IPS-20b (cell line): ENCODE measurements around the gene CBY1.
"Not testable (repeated sequence)": the region's sequence is repeated elsewhere in the genome, so short reads cannot be mapped to it uniquely, and the experiment has no call there.

ENCODE experiments used
- H3K27ac ChIP-seq: one replicate; pipeline ENCODE4 v1.5.1; 2013; ENCODE audit warnings: low read length
- H3K27me3 ChIP-seq: 2 replicates; pipeline ENCODE4 v1.6.1; 2013; ENCODE audit warnings: mild to moderate bottlenecking, low read length, inconsistent platforms; ENCODE audit not compliant: insufficient read depth
- H3K36me3 ChIP-seq: 2 replicates; pipeline ENCODE4 v1.6.1; 2013; ENCODE audit warnings: low read depth, mild to moderate bottlenecking, inconsistent platforms, low read length, moderate library complexity; ENCODE audit not compliant: insufficient read depth
- H3K4me1 ChIP-seq: 2 replicates; pipeline ENCODE4 v1.6.1; 2013; ENCODE audit warnings: mild to moderate bottlenecking, control low read depth, inconsistent platforms, low read length, moderate library complexity; ENCODE audit not compliant: insufficient read depth
- H3K4me3 ChIP-seq: 2 replicates; pipeline ENCODE4 v1.5.1; 2013; ENCODE audit warnings: mild to moderate bottlenecking, low read length, inconsistent platforms
- H3K9ac ChIP-seq: 2 replicates; pipeline ENCODE4 v1.6.1; 2013; ENCODE audit warnings: low read depth, mild to moderate bottlenecking, inconsistent platforms, low read length, moderate library complexity
- H3K9me3 ChIP-seq: 2 replicates; pipeline ENCODE4 v1.6.1; 2013; ENCODE audit warnings: mild to moderate bottlenecking, low read depth, low read length, inconsistent platforms; ENCODE audit not compliant: insufficient read depth

The CBY1 gene

DNA sequence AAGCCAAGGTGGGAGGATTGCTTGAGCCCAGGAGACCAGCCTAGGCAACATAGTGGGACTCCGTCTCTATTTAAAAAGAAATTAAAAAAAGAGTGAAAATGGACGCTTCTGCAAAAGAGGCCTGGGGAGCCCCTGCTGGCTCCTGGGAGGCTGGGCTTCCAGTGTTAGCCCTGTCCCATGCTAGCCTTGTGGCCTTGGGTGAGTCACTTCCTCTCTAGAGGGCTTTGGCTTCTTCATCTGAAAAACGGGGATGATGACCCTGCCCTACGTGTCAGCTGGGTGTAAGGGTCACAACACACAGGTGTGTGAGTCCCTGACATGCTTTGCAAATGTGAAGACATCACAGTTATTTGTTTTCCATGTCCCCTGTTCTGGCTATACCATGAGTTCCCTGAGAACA is 33.1 kb upstream of the CBY1 start:
- Histone ChIP-seq H3K4me3 (no peak overlapping the region), H3K36me3 (peaks cover 39% of the 10 kb centered on the region), H3K27me3 (no peaks in the 10 kb centered on the region), H3K9ac (no peak overlapping the region), H3K9me3 (no peaks in the 10 kb centered on the region; the same call in 1 of the 2 replicates), H3K4me1 (no peaks in the 10 kb centered on the region), H3K27ac (no peak overlapping the region)

DNA sequence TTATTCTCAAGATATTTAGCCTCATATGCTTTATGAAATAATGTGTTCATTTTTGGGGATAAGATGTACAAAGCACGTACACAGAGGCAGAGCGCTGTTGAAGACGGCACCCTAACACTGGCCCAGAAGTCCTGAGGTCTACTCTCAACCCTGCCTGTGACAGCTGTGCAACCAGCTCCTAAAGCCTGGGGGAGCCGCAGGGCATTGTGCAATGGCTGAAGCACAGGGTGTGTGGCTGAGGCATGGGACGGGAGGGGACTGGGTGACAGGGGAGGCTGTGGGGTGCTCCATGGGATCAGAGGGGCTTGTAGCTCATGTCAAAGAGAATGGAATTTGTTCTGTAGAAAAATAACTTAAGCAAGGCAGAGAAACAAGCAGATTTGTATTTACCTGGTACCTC is 28.0 kb upstream of the CBY1 start:
- H3K36me3 ChIP-seq: peaks cover 24% of the 10 kb centered on the region
- H3K9ac ChIP-seq: no peak overlapping the region
- H3K27me3 ChIP-seq: no peaks in the 10 kb centered on the region
- no peaks in the 10 kb centered on the region for H3K4me1 ChIP-seq
- no peak overlapping the region for H3K4me3 ChIP-seq
- H3K27ac ChIP-seq: no peak overlapping the region
- H3K9me3 ChIP-seq: no peaks in the 10 kb centered on the region

DNA sequence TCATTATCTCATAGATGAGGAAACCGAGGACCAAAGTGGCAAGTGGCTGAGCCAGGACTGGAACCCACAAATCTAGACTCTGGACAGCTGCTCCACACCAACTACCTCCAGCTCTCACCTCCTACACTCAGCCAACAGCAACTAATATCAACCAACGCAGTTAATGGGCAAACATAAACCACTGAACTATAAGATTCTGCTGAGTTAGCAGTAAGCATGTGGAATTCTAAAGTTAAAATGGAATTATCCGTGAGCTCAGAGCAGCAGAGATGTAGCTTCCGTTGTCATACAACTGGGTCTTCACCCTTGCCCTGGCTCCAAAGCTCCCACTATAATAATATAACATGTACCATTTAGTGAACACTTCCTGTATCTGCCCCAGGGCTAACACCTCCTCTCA is 27.3 kb upstream of the CBY1 start:
- Histone ChIP-seq H3K9ac (no peak overlapping the region), H3K9me3 (no peaks in the 10 kb centered on the region)

DNA sequence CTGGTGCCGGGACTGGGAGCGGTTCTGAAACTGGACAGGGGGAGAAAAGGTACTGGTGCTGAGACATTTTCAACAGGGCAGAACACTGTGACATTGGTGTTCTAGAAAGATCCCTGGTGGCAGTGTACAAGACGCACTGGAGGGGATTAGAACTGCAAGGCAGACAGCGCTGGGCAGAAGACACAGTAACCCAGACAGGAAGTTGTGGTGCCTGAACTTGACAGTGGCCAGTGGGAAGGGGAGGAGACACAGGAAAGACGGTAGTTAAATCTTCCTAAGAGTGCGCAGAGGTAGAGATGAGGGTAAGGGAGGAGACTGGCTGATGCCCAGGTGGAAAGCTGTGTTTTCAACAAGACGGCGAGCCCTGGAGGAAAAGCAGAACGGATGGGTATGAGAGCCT is 24.7 kb upstream of the CBY1 start:
- H3K4me1 ChIP-seq: no peaks in the 10 kb centered on the region
- H3K9me3 ChIP-seq: no peaks in the 10 kb centered on the region
- H3K9ac ChIP-seq: no peak overlapping the region
- H3K27ac ChIP-seq: no peak overlapping the region
- H3K27me3 ChIP-seq: no peaks in the 10 kb centered on the region
- H3K36me3 ChIP-seq: peaks cover 35% of the 10 kb centered on the region
- no peak overlapping the region for H3K4me3 ChIP-seq

More for the DNA sequence above, 27.3 kb upstream of the CBY1 start:
- H3K4me1 ChIP-seq: no peaks in the 10 kb centered on the region
- peaks cover 21% of the 10 kb centered on the region for H3K36me3 ChIP-seq
- H3K27ac ChIP-seq: no peak overlapping the region
- no peaks in the 10 kb centered on the region for H3K27me3 ChIP-seq
- no peak overlapping the region for H3K4me3 ChIP-seq

DNA sequence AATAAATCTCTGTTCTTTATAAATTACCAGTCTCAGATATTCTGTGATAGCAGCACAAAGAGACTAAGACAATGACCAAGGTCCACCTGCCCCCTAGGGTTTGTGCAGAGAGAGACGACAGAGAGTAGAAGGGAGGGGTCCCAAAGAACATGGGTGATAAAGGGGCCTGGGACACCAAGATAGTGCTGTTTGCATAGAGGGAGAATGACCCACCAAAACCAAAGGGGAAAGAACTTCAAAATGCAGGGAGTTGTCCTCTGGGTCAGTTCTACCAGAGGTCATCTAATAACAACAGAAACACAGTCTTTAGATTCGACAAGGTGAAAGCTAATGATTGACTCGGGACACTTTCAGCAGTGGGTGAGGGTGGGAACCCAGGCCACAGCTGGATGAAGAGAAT is 23.9 kb upstream of the CBY1 start:
- H3K9me3 ChIP-seq: no peaks in the 10 kb centered on the region
- no peaks in the 10 kb centered on the region for H3K4me1 ChIP-seq
- no peak overlapping the region for H3K9ac ChIP-seq
- peaks cover 43% of the 10 kb centered on the region for H3K36me3 ChIP-seq
- no peak overlapping the region for H3K4me3 ChIP-seq
- H3K27ac ChIP-seq: no peak overlapping the region
- no peaks in the 10 kb centered on the region for H3K27me3 ChIP-seq

DNA sequence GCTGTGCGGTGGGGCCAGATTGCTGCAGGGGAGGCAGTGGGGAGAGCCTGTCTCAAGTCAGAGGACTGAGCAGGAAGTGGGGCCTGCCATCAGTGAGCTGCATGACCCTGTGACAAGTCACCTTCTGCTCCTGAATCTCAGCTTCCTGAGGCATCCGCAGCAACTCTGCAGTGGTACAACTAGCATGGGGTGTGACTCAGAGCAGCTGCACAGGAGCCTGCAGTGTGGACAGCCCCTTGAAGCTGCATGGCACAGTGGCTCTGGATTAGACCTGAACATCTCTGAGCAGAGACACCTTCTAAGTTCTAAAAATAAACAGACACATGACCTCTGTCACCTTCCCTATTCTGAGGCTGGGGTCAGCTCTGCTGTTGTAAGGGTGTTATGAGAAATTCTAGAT is 18.2 kb upstream of the CBY1 start:
- no peaks in the 10 kb centered on the region for H3K9me3 ChIP-seq
- no peaks in the 10 kb centered on the region for H3K27me3 ChIP-seq
- H3K4me3 ChIP-seq: no peak overlapping the region
- peaks cover 43% of the 10 kb centered on the region; the same call in 1 of the 2 replicates for H3K36me3 ChIP-seq
- no peak overlapping the region for H3K27ac ChIP-seq
- H3K4me1 ChIP-seq: no peaks in the 10 kb centered on the region
- no peak overlapping the region for H3K9ac ChIP-seq

DNA sequence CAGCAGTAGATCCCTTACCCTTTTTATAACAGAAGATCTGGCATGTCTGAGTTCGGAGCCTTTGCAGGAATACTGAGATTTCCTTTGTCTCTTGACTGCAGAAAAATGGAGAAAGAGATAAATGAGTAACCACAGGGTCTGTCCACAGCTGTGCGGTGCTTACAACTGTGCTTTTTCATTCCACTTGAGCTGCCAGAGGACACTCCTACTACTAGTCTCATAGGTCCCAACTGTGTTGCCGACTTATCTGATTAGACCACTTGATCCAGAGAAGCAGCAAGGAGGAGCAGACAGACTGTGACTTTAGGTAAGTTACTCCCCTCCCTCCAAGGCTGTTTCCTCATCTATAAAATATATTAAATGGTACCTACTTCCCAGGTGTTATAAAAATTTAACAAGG is 17.7 kb upstream of the CBY1 start:
- H3K27me3 ChIP-seq: no peaks in the 10 kb centered on the region
- no peak overlapping the region for H3K4me3 ChIP-seq
- no peaks in the 10 kb centered on the region for H3K4me1 ChIP-seq
- no peaks in the 10 kb centered on the region for H3K9me3 ChIP-seq
- no peak overlapping the region for H3K27ac ChIP-seq
- peaks cover 43% of the 10 kb centered on the region; the same call in 1 of the 2 replicates for H3K36me3 ChIP-seq
- no peak overlapping the region for H3K9ac ChIP-seq

DNA sequence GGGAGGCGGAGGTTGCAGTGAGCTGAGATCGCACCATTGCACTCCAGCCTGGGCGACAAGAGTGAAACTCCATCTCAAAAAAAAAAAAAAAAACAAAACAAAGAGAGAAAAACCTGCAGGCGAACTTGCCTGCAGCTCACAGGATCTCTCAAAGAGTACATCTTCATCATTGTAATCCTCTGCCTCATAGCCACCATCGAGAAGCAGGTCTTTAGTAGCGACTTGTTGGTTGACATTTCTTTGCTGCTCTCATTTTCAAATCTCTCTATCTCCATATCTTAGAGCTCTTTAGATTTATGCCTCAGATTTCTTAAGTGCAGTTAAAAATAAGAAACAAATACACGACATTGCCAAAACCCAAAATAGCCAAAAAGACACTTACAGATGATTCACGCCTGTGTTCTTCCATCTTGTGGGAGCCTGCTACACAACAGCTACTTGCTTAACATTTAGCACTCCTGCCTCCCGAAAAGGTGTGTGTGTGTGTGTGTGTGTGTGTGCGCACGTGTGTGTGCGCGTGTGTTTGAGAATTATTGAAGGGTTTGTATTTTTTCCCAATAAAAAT is 14.9 kb upstream of the CBY1 start:
- Histone ChIP-seq H3K36me3 (peaks cover 33% of the 10 kb centered on the region; the same call in 1 of the 2 replicates), H3K4me3 (no peak overlapping the region), H3K9ac (no peak overlapping the region), H3K27ac (no peak overlapping the region), H3K27me3 (no peaks in the 10 kb centered on the region), H3K9me3 (no peaks in the 10 kb centered on the region), H3K4me1 (no peaks in the 10 kb centered on the region)

DNA sequence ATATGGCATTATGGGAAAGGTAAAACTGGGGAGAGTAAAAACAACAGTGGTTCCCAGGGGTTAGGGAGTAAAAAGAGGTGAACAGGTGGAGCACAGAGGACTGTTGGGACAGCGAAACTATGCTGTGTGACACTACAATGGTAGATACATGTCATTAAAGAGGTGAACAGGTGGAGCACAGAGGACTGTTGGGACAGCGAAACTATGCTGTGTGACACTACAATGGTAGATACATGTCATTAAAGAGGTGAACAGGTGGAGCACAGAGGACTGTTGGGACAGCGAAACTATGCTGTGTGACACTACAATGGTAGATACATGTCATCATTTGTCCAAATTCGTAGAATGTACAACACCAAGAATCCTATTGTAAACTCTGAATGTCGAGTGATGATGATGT is 12.2 kb upstream of the CBY1 start:
- H3K36me3 ChIP-seq: peaks cover 23% of the 10 kb centered on the region; the same call in 1 of the 2 replicates
- H3K27me3 ChIP-seq, H3K4me1 ChIP-seq, H3K9me3 ChIP-seq, H3K9ac ChIP-seq, H3K4me3 ChIP-seq, H3K27ac ChIP-seq: not testable (repeated sequence)

DNA sequence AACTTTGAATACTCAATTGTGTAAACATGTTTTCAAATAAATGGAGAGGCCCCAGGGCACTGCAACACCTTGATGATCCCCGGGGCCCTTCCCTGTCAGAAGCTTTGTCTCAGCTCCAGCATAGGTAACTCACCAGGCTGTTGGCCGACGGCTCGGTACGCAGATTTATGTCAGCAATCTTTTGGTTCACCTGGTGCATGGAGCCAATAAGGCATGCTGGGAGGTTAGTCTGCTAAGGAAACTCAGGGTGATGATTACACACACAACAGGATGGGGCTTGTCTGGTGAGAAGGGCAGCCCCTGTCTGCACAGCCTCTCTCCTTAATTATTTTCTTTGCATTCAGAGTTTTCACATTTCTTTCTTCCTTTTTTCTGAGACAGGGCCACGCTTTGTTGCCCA is 11.0 kb upstream of the CBY1 start:
- Histone ChIP-seq H3K27ac (no peak overlapping the region), H3K4me3 (no peak overlapping the region), H3K9me3 (no peaks in the 10 kb centered on the region), H3K36me3 (peaks cover 32% of the 10 kb centered on the region; the same call in 1 of the 2 replicates), H3K27me3 (no peaks in the 10 kb centered on the region), H3K4me1 (no peaks in the 10 kb centered on the region), H3K9ac (no peak overlapping the region)

DNA sequence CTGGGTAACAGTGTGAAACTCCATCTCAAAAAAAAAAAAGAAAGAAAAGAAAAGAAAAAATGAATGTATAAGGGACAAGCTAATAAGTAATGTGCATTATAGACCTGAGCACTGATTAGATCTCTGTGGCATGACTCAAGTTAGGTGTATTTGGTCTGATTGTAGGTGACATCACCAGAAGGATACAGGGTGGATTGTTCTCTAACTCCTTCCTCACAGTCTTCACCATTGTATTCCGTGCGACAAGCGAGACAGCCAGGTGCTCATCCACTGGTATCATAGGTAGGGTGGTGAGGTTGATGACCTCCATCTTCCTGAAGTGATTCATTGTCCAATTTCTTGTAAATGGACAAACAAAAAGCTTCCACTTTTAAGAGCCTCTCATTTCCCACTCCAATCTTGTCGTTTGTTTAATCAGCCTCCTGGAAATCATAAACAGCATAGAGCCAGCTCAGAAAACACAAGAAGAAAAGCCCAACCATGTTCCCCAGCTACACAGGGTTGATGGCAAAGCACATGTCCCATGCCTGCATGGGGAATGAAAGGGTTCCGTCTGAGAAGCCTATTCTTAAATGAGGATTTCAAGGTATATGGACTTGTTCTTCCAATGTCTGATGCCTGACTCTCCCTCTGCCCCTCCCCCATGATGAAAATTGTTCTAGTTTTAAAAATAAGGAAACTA is 6.5 kb upstream of the CBY1 start:
- Histone ChIP-seq H3K36me3 (peaks cover 18% of the 10 kb centered on the region; the same call in 1 of the 2 replicates), H3K27me3 (no peaks in the 10 kb centered on the region), H3K4me3 (no peak overlapping the region), H3K27ac (no peak overlapping the region), H3K9me3 (no peaks in the 10 kb centered on the region), H3K9ac (no peak overlapping the region), H3K4me1 (no peaks in the 10 kb centered on the region)

DNA sequence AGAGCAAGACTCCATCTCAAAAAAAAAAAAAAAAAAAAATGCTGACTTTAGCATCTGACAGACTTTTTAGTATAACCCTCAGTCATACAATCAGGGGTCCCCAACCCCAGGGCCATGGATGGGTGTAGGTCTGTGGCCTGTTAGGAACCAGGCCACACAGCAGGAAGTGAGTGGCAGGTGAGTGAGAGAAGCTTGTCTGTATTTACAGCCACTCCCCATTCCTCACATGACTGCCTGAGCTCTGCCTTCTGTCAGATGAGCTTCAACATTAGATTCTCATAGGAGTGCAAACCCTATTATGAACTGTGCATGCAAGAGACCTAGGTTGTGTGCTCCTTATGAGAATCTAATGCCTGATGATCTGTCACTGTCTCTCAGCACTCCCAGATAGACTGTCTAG is 3.6 kb upstream of the CBY1 start:
- H3K9me3 ChIP-seq: no peaks in the 10 kb centered on the region
- H3K4me3 ChIP-seq: no peak overlapping the region
- no peak overlapping the region for H3K27ac ChIP-seq
- H3K36me3 ChIP-seq: peaks cover 11% of the 10 kb centered on the region; the same call in 1 of the 2 replicates
- no peaks in the 10 kb centered on the region for H3K27me3 ChIP-seq
- no peaks in the 10 kb centered on the region for H3K4me1 ChIP-seq
- H3K9ac ChIP-seq: no peak overlapping the region
